ENCODE measurements around the gene SLC37A3. TPM values are rescaled to one million over a fixed set of nuclear protein-coding genes. Genes with fewer than 3 reads are reported as not detected.

Gene SLC37A3
- total RNA-seq, 1 donor from 2014 or later = 84.5 TPM

DNA sequence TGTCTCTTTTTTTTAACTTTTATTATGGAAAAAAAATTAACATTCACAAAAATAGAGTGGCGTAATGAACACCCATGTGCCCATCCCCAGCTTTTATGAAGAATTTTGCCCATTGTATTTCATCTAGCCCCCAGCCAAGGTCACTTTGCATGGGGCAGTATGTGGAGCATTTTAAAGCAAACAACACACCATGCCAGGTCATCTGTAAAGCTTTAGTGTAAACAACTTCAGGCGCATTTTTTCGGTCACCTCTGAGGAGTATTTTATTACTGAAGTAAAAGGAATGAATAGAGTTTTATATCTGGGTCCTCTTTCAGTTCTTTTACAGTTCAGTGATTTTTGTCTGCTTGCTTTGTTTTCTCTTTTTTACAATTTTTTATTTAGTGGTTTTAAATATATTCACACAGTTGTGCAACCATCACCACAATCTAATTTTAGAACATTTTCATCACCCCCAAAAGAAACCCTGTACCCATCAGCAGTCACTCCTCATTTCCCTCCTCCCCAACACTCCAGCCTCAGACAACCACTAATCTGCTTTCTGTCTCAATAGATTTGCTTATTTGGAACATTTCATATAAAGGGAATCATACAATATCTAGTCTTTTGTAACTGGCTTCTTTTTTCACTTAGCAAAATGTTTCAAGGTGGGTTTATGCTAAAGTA lies 87.9 kb downstream of the SLC37A3 start:
- H3K4me3 Mint-ChIP-seq (ENCODE audit: unreplicated experiment) = no peak overlapping the region
- H3K9me3 Mint-ChIP-seq (ENCODE audit: unreplicated experiment) = peaks cover 6% of the 10 kb centered on the region
- peaks cover 4% of the 10 kb centered on the region for H3K27me3 Mint-ChIP-seq (ENCODE audit: unreplicated experiment)
- H3K27ac Mint-ChIP-seq (ENCODE audit: unreplicated experiment) = no peak overlapping the region
- H3K4me1 Mint-ChIP-seq (ENCODE audit: low read depth, unreplicated experiment) = peaks cover 5% of the 10 kb centered on the region
- peaks cover 23% of the 10 kb centered on the region for H3K36me3 Mint-ChIP-seq (ENCODE audit: unreplicated experiment)
- no peak for DNase-seq
- TF ChIP-seq, protein P1, sequence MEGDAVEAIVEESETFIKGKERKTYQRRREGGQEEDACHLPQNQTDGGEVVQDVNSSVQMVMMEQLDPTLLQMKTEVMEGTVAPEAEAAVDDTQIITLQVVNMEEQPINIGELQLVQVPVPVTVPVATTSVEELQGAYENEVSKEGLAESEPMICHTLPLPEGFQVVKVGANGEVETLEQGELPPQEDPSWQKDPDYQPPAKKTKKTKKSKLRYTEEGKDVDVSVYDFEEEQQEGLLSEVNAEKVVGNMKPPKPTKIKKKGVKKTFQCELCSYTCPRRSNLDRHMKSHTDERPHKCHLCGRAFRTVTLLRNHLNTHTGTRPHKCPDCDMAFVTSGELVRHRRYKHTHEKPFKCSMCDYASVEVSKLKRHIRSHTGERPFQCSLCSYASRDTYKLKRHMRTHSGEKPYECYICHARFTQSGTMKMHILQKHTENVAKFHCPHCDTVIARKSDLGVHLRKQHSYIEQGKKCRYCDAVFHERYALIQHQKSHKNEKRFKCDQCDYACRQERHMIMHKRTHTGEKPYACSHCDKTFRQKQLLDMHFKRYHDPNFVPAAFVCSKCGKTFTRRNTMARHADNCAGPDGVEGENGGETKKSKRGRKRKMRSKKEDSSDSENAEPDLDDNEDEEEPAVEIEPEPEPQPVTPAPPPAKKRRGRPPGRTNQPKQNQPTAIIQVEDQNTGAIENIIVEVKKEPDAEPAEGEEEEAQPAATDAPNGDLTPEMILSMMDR (IDR thresholded peaks at IDR 0.05; ENCODE audit: partially characterized antibody, unreplicated experiment) = no peak

DNA sequence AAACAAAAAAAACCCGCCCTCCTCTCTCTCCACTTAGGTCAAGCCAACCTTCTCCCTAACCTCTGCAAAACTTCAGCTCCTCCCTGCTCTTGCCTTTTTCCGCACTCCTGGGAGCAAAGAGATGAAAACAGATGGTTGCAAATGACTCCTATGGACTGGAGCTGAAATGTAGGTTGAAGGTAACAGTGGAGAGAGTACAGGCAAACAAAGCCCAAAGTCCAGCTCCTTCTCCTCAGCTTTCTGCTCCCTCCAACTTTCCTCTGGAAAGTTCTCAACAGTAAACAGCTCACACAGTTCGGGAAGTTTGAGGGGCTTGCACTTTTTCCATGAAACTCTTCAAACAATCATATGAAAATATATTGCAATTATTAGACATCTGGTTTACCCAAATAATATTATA lies 90.3 kb downstream of the SLC37A3 start:
- H3K27ac Mint-ChIP-seq (ENCODE audit: unreplicated experiment) = no peak overlapping the region
- TF ChIP-seq, protein P1 (IDR thresholded peaks at IDR 0.05; ENCODE audit: partially characterized antibody, unreplicated experiment) = no peak
- peaks cover 6% of the 10 kb centered on the region for H3K9me3 Mint-ChIP-seq (ENCODE audit: unreplicated experiment)
- H3K27me3 Mint-ChIP-seq (ENCODE audit: unreplicated experiment) = peaks cover 4% of the 10 kb centered on the region
- no peak for DNase-seq
- no peak overlapping the region for H3K4me3 Mint-ChIP-seq (ENCODE audit: unreplicated experiment)
- peaks cover 21% of the 10 kb centered on the region for H3K36me3 Mint-ChIP-seq (ENCODE audit: unreplicated experiment)
- peaks cover 5% of the 10 kb centered on the region for H3K4me1 Mint-ChIP-seq (ENCODE audit: low read depth, unreplicated experiment)

DNA sequence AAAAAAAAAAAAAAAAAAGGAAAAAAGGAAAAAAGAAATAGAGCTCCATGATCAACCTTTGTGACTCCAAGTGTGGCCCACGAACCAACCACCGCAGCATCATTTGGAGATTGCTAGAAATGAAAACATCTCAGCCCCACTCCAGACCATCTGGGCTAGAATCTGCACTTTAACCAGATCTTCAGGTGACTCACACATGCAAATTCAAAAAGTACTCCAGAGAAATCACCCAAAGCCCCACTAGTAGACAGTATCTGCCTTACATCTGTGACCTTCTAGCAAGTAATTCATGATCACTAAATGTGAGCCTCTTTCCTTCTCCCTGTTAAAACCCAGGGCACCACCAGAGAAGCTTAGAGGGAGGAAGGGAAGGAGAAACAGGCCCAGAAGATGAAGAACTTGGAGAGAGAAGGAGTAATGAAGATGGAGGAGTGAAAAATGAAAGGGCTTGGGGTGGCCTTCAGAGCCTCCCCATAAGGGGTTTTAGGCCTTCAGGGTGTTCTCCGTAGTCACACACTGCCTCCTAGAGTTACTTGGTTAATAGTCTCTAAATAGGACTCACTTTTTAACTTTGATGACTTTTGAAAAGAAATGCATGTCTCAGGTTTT lies 94.0 kb downstream of the SLC37A3 start:
- H3K36me3 Mint-ChIP-seq (ENCODE audit: unreplicated experiment) = no peaks in the 10 kb centered on the region
- TF ChIP-seq, protein P1 (IDR thresholded peaks at IDR 0.05; ENCODE audit: partially characterized antibody, unreplicated experiment) = no peak
- no peaks in the 10 kb centered on the region for H3K27me3 Mint-ChIP-seq (ENCODE audit: unreplicated experiment)
- no peaks in the 10 kb centered on the region for H3K9me3 Mint-ChIP-seq (ENCODE audit: unreplicated experiment)
- H3K4me1 Mint-ChIP-seq (ENCODE audit: low read depth, unreplicated experiment) = peaks cover 5% of the 10 kb centered on the region
- no peak overlapping the region for H3K27ac Mint-ChIP-seq (ENCODE audit: unreplicated experiment)
- DNase-seq = no peak
- no peak overlapping the region for H3K4me3 Mint-ChIP-seq (ENCODE audit: unreplicated experiment)

DNA sequence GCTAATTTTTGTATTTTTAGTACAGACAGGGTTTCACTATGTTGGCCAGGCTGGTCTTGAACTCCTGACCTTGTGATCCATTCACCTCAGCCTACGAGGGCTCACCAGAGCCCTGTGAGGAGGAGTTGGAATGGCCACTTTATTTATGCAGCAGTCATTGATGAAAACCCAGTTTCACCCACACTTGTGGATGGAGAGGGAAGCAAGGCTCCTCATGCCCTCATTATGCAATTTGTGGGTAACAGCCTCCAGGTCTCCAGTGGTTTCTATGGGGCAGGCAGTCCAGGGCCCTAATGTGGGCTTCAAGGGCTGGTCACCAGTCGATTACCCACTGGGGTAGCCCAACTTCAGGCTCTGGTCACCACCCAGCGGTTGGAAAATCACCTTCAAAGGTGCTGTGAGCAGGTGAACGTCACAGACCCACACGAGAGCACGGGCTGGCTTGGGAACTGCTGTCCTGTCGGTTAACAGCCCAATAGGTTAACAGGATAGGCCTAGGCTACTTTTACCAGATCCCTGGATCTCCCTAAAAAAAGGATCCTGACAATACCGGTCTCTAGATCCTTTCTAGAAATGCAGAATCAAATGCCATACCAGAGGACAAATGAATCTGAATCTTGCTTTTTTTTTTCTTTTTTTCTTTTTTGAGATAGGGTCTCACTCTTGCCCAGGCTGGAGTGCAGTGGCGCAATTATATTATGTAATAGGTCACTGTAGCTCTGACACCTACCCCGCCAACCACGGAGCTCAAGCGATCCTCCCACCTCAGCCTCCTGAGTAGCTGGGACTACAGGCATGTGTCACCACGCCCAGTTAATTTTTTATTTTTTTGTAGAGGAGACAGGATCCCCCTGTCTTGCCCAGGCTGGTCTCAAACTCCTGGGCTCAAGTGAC lies 97.8 kb downstream of the SLC37A3 start:
- TF ChIP-seq, protein P1 (IDR thresholded peaks at IDR 0.05; ENCODE audit: partially characterized antibody, unreplicated experiment) = no peak
- Mint-ChIP-seq H3K9me3 (ENCODE audit: unreplicated experiment) (no peaks in the 10 kb centered on the region), H3K4me3 (ENCODE audit: unreplicated experiment) (no peak overlapping the region), H3K4me1 (ENCODE audit: low read depth, unreplicated experiment) (no peaks in the 10 kb centered on the region), H3K36me3 (ENCODE audit: unreplicated experiment) (no peaks in the 10 kb centered on the region), H3K27ac (ENCODE audit: unreplicated experiment) (no peak overlapping the region), H3K27me3 (ENCODE audit: unreplicated experiment) (no peaks in the 10 kb centered on the region)
- no peak for DNase-seq
